Measurements from ENCODE around the gene RAI1. TPM values are rescaled to one million over a fixed set of nuclear protein-coding genes. Genes with fewer than 3 reads are reported as not detected.

Gene RAI1
- total and polyA plus RNA-seq, 10 of the 15 experiments (the other 5 are each of a cell fraction or from before 2014, with no cell fraction given) = 0.66 to 37.7 (median 6.0) TPM

DNA sequence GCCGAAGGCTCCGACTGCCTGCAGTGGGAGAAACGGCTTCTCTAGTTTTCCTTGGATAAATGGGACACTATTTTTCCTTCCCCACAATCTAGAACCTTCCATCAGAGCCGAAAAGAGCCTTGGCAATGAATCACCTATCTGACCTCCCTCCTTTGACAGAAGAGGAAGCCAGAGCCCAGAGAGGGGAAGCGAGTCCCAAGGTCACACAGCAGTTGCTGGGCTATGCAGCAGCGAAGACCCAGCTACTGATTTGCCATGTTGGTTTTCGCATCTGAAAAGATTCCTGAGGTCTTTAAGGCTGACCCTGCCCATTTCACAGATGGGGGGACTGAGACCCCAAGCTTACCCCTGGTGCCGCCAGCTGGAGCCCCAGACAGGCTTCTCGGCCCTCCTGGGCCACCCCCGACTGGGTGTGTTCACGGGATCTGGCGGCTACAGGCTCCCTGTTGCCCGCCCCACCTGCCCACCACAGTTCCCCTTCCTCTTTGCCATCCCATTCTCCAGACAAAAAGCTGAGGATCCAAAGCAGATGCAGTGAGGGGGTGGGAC is 45.9 kb downstream of the RAI1 start:
- Histone ChIP-seq H3K36me3 (ENCODE audit: control insufficient read depth in 2 of 2, insufficient read depth in 2 of 2, low read length in 1 of 2) (peaks cover 0 to 17% of the 10 kb centered on the region in 2 experiments; a peak in 3 of 4 replicates), H3K4me3 (no peak overlapping the region), H3K9me3 (replicated peaks; ENCODE audit: control insufficient read depth, insufficient read depth, low read length) (no peaks in the 10 kb centered on the region), H2AFZ (ENCODE audit: control insufficient read depth, low read depth, low read length) (no peak overlapping the region), H3K9ac (ENCODE audit: control insufficient read depth, insufficient read depth, low read length) (no peak overlapping the region), H3K27me3 (replicated peaks in 1 of 2; ENCODE audit: control insufficient read depth in 2 of 2, insufficient read depth in 2 of 2, low read length in 1 of 2) (no peaks in the 10 kb centered on the region), H3K4me1 (ENCODE audit: control insufficient read depth, insufficient read depth, low read length) (peaks cover 11% of the 10 kb centered on the region), H3K27ac (ENCODE audit: control insufficient read depth, insufficient read depth) (no peak overlapping the region), H3K79me2 (ENCODE audit: control insufficient read depth, insufficient read depth, low read length) (peaks cover 3% of the 10 kb centered on the region), H3K4me2 (ENCODE audit: control insufficient read depth, insufficient read depth) (no peak overlapping the region), H4K20me1 (ENCODE audit: control insufficient read depth, insufficient read depth) (peaks cover 5% of the 10 kb centered on the region)
- SMC1A ChIA-PET (ENCODE audit: uncharacterized antibody, unreplicated experiment) = interaction anchor here (0.6 to 1.3 kb wide), 4 partner anchors 9 to 455 kb away, joined by 3 to 4 read pairs (median 4); no protein-coding TSS in a partner anchor
- in situ Hi-C loops (cut with MboI) = no loop called here
- TF ChIP-seq MXI1 (IDR thresholded peaks at IDR 0.05; ENCODE audit: low read depth, low read length) = no peak
- TF ChIP-seq, protein P1, sequence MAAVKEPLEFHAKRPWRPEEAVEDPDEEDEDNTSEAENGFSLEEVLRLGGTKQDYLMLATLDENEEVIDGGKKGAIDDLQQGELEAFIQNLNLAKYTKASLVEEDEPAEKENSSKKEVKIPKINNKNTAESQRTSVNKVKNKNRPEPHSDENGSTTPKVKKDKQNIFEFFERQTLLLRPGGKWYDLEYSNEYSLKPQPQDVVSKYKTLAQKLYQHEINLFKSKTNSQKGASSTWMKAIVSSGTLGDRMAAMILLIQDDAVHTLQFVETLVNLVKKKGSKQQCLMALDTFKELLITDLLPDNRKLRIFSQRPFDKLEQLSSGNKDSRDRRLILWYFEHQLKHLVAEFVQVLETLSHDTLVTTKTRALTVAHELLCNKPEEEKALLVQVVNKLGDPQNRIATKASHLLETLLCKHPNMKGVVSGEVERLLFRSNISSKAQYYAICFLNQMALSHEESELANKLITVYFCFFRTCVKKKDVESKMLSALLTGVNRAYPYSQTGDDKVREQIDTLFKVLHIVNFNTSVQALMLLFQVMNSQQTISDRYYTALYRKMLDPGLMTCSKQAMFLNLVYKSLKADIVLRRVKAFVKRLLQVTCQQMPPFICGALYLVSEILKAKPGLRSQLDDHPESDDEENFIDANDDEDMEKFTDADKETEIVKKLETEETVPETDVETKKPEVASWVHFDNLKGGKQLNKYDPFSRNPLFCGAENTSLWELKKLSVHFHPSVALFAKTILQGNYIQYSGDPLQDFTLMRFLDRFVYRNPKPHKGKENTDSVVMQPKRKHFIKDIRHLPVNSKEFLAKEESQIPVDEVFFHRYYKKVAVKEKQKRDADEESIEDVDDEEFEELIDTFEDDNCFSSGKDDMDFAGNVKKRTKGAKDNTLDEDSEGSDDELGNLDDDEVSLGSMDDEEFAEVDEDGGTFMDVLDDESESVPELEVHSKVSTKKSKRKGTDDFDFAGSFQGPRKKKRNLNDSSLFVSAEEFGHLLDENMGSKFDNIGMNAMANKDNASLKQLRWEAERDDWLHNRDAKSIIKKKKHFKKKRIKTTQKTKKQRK (IDR thresholded peaks at IDR 0.05; ENCODE audit: low read depth, low read length) = no peak
- intact Hi-C loops (cut with micrococcal nuclease; ENCODE audit: unreplicated experiment) = loop anchor here (5.0 kb wide), 1 partner anchor 45 kb away; the partner anchor contains the start of gene RAI1
- POLR2A ChIA-PET = no interaction called here
- RAD21 ChIA-PET (ENCODE audit: unreplicated experiment) = no interaction called here
- ATAC-seq = no peak
- CTCF ChIA-PET = interaction anchor here (0.8 to 2.0 kb wide), 3 partner anchors 9 to 47 kb away, joined by 3 to 7 read pairs (median 3); no protein-coding TSS in a partner anchor
- DNase-seq (ENCODE audit: low read depth, low spot score) = no peak
- 92% methylated on average over 13 of the region's 13 CpGs for WGBS (ENCODE audit: insufficient coverage, insufficient replicate concordance, low lambda C conversion rate, missing lambda C conversion rate)
- no peak for FAIRE-seq
- BruUV-seq (replicated peaks) = no TSS peak
